Uterus (tissue), 2 donors: Measurements from ENCODE around the gene ERC2.

Source experiments
- CTCF ChIP-seq, 4 experiments: fragments of 200-600 bp in 2 of 4; fragments of 450-650 bp in 2 of 4; sonication (generic) in 2 of 4; IDR thresholded peaks; one replicate each; pipeline ENCODE4 v1.5.1; 2016 to 2019; ENCODE audit warnings: antibody characterized with exemption in 4 of 4, mild to moderate bottlenecking in 2 of 4, moderate library complexity in 1 of 4
- POLR2A ChIP-seq, 2 donors: fragments of 450-650 bp; IDR thresholded peaks; one replicate each; pipeline ENCODE4 v1.6.1; 2016; ENCODE audit warnings: antibody characterized with exemption in 2 of 2, mild to moderate bottlenecking in 1 of 2, moderate library complexity in 1 of 2

- TF ChIP-seq CTCF (IDR thresholded peaks at IDR 0.05): no peak
- no peak for TF ChIP-seq POLR2A (IDR thresholded peaks at IDR 0.05)
Observed at GRCh38 chr3:55888282-55888885, 579.9 kb downstream of the ERC2 start.
